GM12878 (cell line): ENCODE measurements around the gene DISP3. TPM values are rescaled to one million over a fixed set of nuclear protein-coding genes. Genes with fewer than 3 reads are reported as not detected.

Experiments
- ATAC-seq: fragments of 200-7000 bp; cut with Tn5 transposase; 3 replicates; pipeline ENCODE4 v1.9.1; 2020; ENCODE audit warnings: mild to moderate bottlenecking, moderate library complexity
- BruUV-seq: library from RNA; stranded (reverse); fragments of 400-500 nt; replicated peaks from 2 replicates; lab custom pipeline; 2021; lab: Mats Ljungman, UMichigan
- CTCF ChIA-PET: fragments of 300-600 bp; sonication (Branson Sonifier 250); formaldehyde crosslinking; extraction: SDS; loops from one replicate; lab custom pipeline; 2021; ENCODE audit warnings: inconsistent platforms; lab: Yijun Ruan, JAX
- POLR2A ChIA-PET: fragments of 350-600 bp; formaldehyde crosslinking; extraction: SDS; loops from one replicate; lab custom pipeline; 2021; ENCODE audit warnings: inconsistent platforms; lab: Charles Lee
- RAD21 ChIA-PET: fragments of 300-600 bp; sonication (Branson Sonifier 250); formaldehyde crosslinking; loops from one replicate; lab custom pipeline; 2023; ENCODE audit warnings: antibody characterized with exemption; ENCODE audit not compliant: unreplicated experiment; lab: Charles Lee
- SMC1A ChIA-PET: fragments of 300-600 bp; sonication (Branson Sonifier 250); formaldehyde crosslinking; loops from one replicate; lab custom pipeline; 2023; ENCODE audit not compliant: unreplicated experiment, uncharacterized antibody; lab: Charles Lee
- DNase-seq: peaks from one replicate; pipeline ENCODE4 v3.0.0-alpha.2; 2011; ENCODE audit warnings: low read depth, low spot score
- FAIRE-seq: peaks from 3 replicates; lab custom pipeline; 2011; peaks lifted over from hg19 to GRCh38; lab: Jason Lieb, UNC
- H2AFZ ChIP-seq: 2 replicates; pipeline ENCODE4 v1.6.0; 2011; ENCODE audit warnings: low read depth, low read length, control low read depth; ENCODE audit not compliant: control insufficient read depth
- H3K27ac ChIP-seq: 2 replicates; pipeline ENCODE4 v1.5.1; 2011; ENCODE audit warnings: control low read depth; ENCODE audit not compliant: control insufficient read depth, insufficient read depth
- H3K27me3 ChIP-seq, 2 experiments: replicated peaks in 1 of 2; 2 replicates each; pipeline versions ENCODE4 v1.6.0 to v1.6.1; 2011; ENCODE audit warnings: low read length in 1 of 2; ENCODE audit not compliant: control insufficient read depth in 2 of 2, insufficient read depth in 2 of 2
- H3K36me3 ChIP-seq, 2 experiments: 2 replicates each; pipeline ENCODE4 v1.5.1; 2011; ENCODE audit warnings: low read length in 1 of 2; ENCODE audit not compliant: control insufficient read depth in 2 of 2, insufficient read depth in 2 of 2
- H3K4me1 ChIP-seq: 2 replicates; pipeline ENCODE4 v1.6.1; 2011; ENCODE audit warnings: mild to moderate bottlenecking, low read length, moderate library complexity, mixed read lengths; ENCODE audit not compliant: control insufficient read depth, insufficient read depth
- H3K4me2 ChIP-seq: 2 replicates; pipeline ENCODE4 v1.6.0; 2011; ENCODE audit warnings: control low read depth; ENCODE audit not compliant: control insufficient read depth, insufficient read depth
- H3K4me3 ChIP-seq: fragments of 200-600 bp; sonication (generic); 2 replicates; pipeline ENCODE4 v1.5.1; 2016
- H3K79me2 ChIP-seq: 2 replicates; pipeline ENCODE4 v1.6.0; 2011; ENCODE audit warnings: low read length; ENCODE audit not compliant: control insufficient read depth, insufficient read depth
- H3K9ac ChIP-seq: 2 replicates; pipeline ENCODE4 v1.8.0; 2011; ENCODE audit warnings: low read length, control low read depth, mixed read lengths; ENCODE audit not compliant: control insufficient read depth, insufficient read depth
- H3K9me3 ChIP-seq: replicated peaks from 3 replicates; pipeline ENCODE4 v1.5.1; 2011; ENCODE audit warnings: mild to moderate bottlenecking, low read length; ENCODE audit not compliant: control insufficient read depth, insufficient read depth
- H4K20me1 ChIP-seq: 2 replicates; pipeline ENCODE4 v1.6.0; 2011; ENCODE audit not compliant: control insufficient read depth, insufficient read depth
- BACH1 ChIP-seq: fragments of 450-650 bp; IDR thresholded peaks from 2 replicates; pipeline ENCODE4 v1.6.1; 2017; ENCODE audit warnings: mild to moderate bottlenecking, borderline replicate concordance
- CHD2 ChIP-seq: IDR thresholded peaks from 2 replicates; pipeline ENCODE4 v1.6.1; 2011; ENCODE audit warnings: low read depth, low read length, improper control_type of control experiment, borderline replicate concordance
- HCFC1 ChIP-seq: fragments of 150-350 bp; IDR thresholded peaks from 2 replicates; pipeline ENCODE4 v1.6.1; 2014; ENCODE audit warnings: low read length
- MTA2 ChIP-seq: fragments of 450-650 bp; IDR thresholded peaks from 2 replicates; pipeline ENCODE4 v1.6.1; 2016; ENCODE audit warnings: low read depth, mild to moderate bottlenecking, moderate library complexity
- NBN ChIP-seq: fragments of 450-650 bp; IDR thresholded peaks from 2 replicates; pipeline ENCODE4 v1.6.1; 2016
- TARDBP ChIP-seq: IDR thresholded peaks from 2 replicates; pipeline ENCODE4 v1.6.1; 2016; ENCODE audit warnings: borderline replicate concordance
- TCF7 ChIP-seq: IDR thresholded peaks from 2 replicates; pipeline ENCODE4 v1.6.1; 2014; ENCODE audit warnings: antibody characterized with exemption, borderline replicate concordance
- USF1 ChIP-seq: IDR thresholded peaks from 2 replicates; pipeline ENCODE4 v1.6.1; 2011; ENCODE audit warnings: borderline replicate concordance, low read depth, mild to moderate bottlenecking, moderate library complexity, mixed read lengths, low read length; ENCODE audit not compliant: insufficient read depth; ENCODE audit errors: extremely low read length
- WRNIP1 ChIP-seq: IDR thresholded peaks from 2 replicates; pipeline ENCODE4 v1.6.1; 2011; ENCODE audit warnings: low read depth, low read length, improper control_type of control experiment, borderline replicate concordance
- WGBS: methylation state at CpG from one replicate; pipeline ENCODE4 v1.1.6; 2016; ENCODE audit warnings: low lambda C conversion rate; ENCODE audit not compliant: insufficient replicate concordance, insufficient coverage; ENCODE audit errors: missing lambda C conversion rate; 5-methylcytosine and 5-hydroxymethylcytosine counted together
- in situ Hi-C: fragments of 300-500 bp; cut with MboI; formaldehyde crosslinking; loops from 9 replicates; pipeline ENCODE4 v1.14.3; 2018; ENCODE audit warnings: mixed read lengths
- intact Hi-C: fragments of 100-400 bp; cut with micrococcal nuclease; formaldehyde crosslinking; loops from one replicate; pipeline ENCODE4 v1.14.2; 2022; ENCODE audit not compliant: unreplicated experiment
- polyA plus RNA-seq, 11 experiments: library from polyadenylated mRNA; depleted of rRNA in 4 of 11; unstranded in 6 of 11; stranded (reverse) in 5 of 11; fragments of >200 nt; fragmentation: Nextera tagmentation in 4 of 11; fragmentation: Illumina TruSeq in 1 of 11; extraction: Ambion mirVana in 4 of 11; extraction: Trizol in 1 of 11; gene quantifications; 1 replicate in 1 of 11; 2 replicates in 10 of 11; pipeline versions ENCODE4 v1.2.1 to v1.2.3, GENCODE V29; 2011 to 2016; ENCODE audit warnings: inconsistent platforms in 2 of 11, missing spikeins in 2 of 11, low read depth in 1 of 11
- total RNA-seq, 4 experiments: library from RNA; depleted of rRNA in 3 of 4; stranded (reverse); fragments of >200 nt in 3 of 4; fragmentation: Illumina TruSeq in 1 of 4; extraction: Trizol in 1 of 4; gene quantifications; 2 replicates each; pipeline versions ENCODE4 v1.2.1 to v1.2.3, GENCODE V29; 2013 to 2021
- TF ChIP-seq, protein P1 (sequence below), 3 experiments: IDR thresholded peaks in 2 of 3; conservative IDR thresholded peaks in 1 of 3; 2 replicates each; pipeline ENCODE4 v1.5.1; 2011; ENCODE audit warnings: low read depth in 3 of 3, low read length in 3 of 3, mild to moderate bottlenecking in 3 of 3, control low read depth in 2 of 3, moderate library complexity in 2 of 3, inconsistent platforms in 1 of 3, mixed read lengths in 1 of 3; ENCODE audit not compliant: control insufficient read depth in 2 of 3, insufficient read depth in 1 of 3; ENCODE audit errors: extremely low read depth in 1 of 3
- TF ChIP-seq, protein P2 (sequence below): fragments of 450-650 bp; formaldehyde crosslinking; IDR thresholded peaks from 2 replicates; pipeline ENCODE4 v1.4.0; 2022; ENCODE audit warnings: mild to moderate bottlenecking, moderate library complexity

The DISP3 gene
- total and polyA plus RNA-seq, 10 of the 15 experiments (the other 5 are each of a cell fraction or from before 2014, with no cell fraction given) = under 0.01 to 0.18 (median 0.09) TPM; not detected in 2

GRCh38 chr1:11492235-11492634 lies 13.3 kb downstream of the DISP3 start:
- ChIA-PET RAD21 (no interaction called here), POLR2A (interaction anchor here (0.6 kb wide), 1 partner anchor 53 kb away, joined by 4 read pairs; no protein-coding TSS in a partner anchor), SMC1A (no interaction called here), CTCF (no interaction called here)
- Histone ChIP-seq H2AFZ (no peak overlapping the region), H3K36me3 (no peaks in the 10 kb centered on the region), H3K27ac (no peak overlapping the region), H3K4me3 (no peak overlapping the region), H3K4me1 (no peaks in the 10 kb centered on the region), H3K9me3 (no peaks in the 10 kb centered on the region; the same call in 2 of the 3 replicates), H3K9ac (no peak overlapping the region), H3K27me3 (peaks cover 0 to 8% of the 10 kb centered on the region in 2 experiments; a peak in 3 of 4 replicates), H3K79me2 (no peaks in the 10 kb centered on the region), H4K20me1 (no peaks in the 10 kb centered on the region), H3K4me2 (no peak overlapping the region)
- TF ChIP-seq, protein P1, sequence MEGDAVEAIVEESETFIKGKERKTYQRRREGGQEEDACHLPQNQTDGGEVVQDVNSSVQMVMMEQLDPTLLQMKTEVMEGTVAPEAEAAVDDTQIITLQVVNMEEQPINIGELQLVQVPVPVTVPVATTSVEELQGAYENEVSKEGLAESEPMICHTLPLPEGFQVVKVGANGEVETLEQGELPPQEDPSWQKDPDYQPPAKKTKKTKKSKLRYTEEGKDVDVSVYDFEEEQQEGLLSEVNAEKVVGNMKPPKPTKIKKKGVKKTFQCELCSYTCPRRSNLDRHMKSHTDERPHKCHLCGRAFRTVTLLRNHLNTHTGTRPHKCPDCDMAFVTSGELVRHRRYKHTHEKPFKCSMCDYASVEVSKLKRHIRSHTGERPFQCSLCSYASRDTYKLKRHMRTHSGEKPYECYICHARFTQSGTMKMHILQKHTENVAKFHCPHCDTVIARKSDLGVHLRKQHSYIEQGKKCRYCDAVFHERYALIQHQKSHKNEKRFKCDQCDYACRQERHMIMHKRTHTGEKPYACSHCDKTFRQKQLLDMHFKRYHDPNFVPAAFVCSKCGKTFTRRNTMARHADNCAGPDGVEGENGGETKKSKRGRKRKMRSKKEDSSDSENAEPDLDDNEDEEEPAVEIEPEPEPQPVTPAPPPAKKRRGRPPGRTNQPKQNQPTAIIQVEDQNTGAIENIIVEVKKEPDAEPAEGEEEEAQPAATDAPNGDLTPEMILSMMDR (IDR thresholded peaks at IDR 0.05 in 2 of 3, conservative IDR thresholded peaks at IDR 0.05 in 1 of 3; ENCODE audit: control insufficient read depth in 2 of 3, extremely low read depth in 1 of 3, insufficient read depth in 1 of 3, low read depth in 3 of 3, low read length in 3 of 3) = no peak
- TF ChIP-seq NBN = no peak
- no peak for TF ChIP-seq BACH1
- TF ChIP-seq WRNIP1 = no peak
- TF ChIP-seq TARDBP = no peak
- no peak for TF ChIP-seq TCF7
- no peak for TF ChIP-seq CHD2
- TF ChIP-seq HCFC1 = no peak
- TF ChIP-seq, protein P2, sequence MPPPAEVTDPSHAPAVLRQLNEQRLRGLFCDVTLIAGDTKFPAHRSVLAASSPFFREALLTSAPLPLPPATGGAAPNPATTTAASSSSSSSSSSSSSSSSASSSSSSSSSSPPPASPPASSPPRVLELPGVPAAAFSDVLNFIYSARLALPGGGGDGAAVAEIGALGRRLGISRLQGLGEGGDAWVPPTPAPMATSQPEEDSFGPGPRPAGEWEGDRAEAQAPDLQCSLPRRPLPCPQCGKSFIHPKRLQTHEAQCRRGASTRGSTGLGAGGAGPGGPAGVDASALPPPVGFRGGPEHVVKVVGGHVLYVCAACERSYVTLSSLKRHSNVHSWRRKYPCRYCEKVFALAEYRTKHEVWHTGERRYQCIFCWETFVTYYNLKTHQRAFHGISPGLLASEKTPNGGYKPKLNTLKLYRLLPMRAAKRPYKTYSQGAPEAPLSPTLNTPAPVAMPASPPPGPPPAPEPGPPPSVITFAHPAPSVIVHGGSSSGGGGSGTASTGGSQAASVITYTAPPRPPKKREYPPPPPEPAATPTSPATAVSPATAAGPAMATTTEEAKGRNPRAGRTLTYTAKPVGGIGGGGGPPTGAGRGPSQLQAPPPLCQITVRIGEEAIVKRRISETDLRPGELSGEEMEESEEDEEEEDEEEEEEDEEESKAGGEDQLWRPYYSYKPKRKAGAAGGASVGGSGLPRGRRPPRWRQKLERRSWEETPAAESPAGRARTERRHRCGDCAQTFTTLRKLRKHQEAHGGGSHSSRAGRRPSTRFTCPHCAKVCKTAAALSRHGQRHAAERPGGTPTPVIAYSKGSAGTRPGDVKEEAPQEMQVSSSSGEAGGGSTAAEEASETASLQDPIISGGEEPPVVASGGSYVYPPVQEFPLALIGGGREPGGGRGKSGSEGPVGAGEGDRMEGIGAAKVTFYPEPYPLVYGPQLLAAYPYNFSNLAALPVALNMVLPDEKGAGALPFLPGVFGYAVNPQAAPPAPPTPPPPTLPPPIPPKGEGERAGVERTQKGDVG (CRISPR knock-in tag) = no peak
- TF ChIP-seq USF1 = no peak
- no peak for TF ChIP-seq MTA2
- ATAC-seq (no peak), DNase-seq (no peak), FAIRE-seq (no peak)
- no TSS peak for BruUV-seq
- 22% methylated on average over 5 of the region's 7 CpGs for WGBS
- in situ Hi-C loops = no loop called here
- intact Hi-C loops = no loop called here
